OCI-LY1 (cell line): Measurements from ENCODE around the gene RALY.

Source experiments
- CTCF ChIP-seq: fragments of 200-600 bp; sonication (generic), shearing (Covaris generic); IDR thresholded peaks from 2 replicates; pipeline ENCODE4 v1.5.1; 2017; ENCODE audit warnings: mild to moderate bottlenecking, antibody characterized with exemption, low read length, moderate library complexity, mixed read lengths
- EZH2 ChIP-seq: fragments of 200-600 bp; sonication (generic), shearing (Covaris generic); IDR thresholded peaks from 2 replicates; pipeline ENCODE4 v1.8.0; 2017; ENCODE audit warnings: borderline replicate concordance, mixed run types, mild to moderate bottlenecking, antibody characterized with exemption, low read length, moderate library complexity, mixed read lengths

- TF ChIP-seq CTCF (no peak), EZH2 (no peak)
Observed at GRCh38 chr20:34085544-34086040, 91.9 kb downstream of the RALY start.
